ENCODE measurements around the gene PPM1M. TPM values are rescaled to one million over a fixed set of nuclear protein-coding genes. Genes with fewer than 3 reads are reported as not detected.

The PPM1M gene
- total and polyA plus RNA-seq, 2 donors, result 12.3 to 27.1 TPM

DNA sequence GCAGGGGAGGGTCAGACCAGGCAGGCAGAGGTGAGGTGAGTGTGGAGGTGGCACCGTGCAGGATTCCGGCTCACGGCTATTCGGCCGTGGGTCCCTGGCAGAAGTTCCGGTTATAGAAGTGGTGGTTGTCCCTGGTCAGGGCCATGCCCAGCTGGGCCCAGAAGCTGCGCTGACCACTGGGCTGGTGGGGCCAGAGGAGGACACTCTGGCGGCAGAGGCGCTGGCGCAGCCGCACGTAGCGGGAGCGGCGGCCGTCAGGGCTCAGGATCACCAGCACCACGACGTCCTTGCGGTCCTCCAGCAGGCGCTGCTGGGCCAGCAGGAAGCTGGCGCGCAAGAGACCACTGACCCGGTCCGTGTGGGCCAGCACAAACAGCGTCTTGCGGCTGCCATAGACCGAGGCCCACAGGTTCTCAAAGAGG lies 24.4 kb upstream of the PPM1M start:
- DNase-seq (ENCODE audit: extremely low spot score), result no peak
- no peak overlapping the region for H3K27ac ChIP-seq (ENCODE audit: low read depth)
- no peaks in the 10 kb centered on the region for H3K36me3 ChIP-seq (ENCODE audit: insufficient read depth)
- H3K4me3 ChIP-seq (ENCODE audit: low read depth, low read length), result no peak overlapping the region
- no peaks in the 10 kb centered on the region for H3K4me1 ChIP-seq (ENCODE audit: insufficient read depth)
- 96% methylated on average over 27 of the region's 27 CpGs for WGBS

- H3K4me3 ChIP-seq (ENCODE audit: low read depth, low read length), result no peak overlapping the region
- H3K4me1 ChIP-seq (ENCODE audit: insufficient read depth), result no peaks in the 10 kb centered on the region
- 82% methylated on average over 34 of the region's 34 CpGs for WGBS
- no peaks in the 10 kb centered on the region for H3K36me3 ChIP-seq (ENCODE audit: insufficient read depth)
- H3K27ac ChIP-seq (ENCODE audit: low read depth), result no peak overlapping the region
- no peak for DNase-seq (ENCODE audit: extremely low spot score)
Measured at GRCh38 chr3:52221563-52222318, 23.8 kb upstream of the PPM1M start.

DNA sequence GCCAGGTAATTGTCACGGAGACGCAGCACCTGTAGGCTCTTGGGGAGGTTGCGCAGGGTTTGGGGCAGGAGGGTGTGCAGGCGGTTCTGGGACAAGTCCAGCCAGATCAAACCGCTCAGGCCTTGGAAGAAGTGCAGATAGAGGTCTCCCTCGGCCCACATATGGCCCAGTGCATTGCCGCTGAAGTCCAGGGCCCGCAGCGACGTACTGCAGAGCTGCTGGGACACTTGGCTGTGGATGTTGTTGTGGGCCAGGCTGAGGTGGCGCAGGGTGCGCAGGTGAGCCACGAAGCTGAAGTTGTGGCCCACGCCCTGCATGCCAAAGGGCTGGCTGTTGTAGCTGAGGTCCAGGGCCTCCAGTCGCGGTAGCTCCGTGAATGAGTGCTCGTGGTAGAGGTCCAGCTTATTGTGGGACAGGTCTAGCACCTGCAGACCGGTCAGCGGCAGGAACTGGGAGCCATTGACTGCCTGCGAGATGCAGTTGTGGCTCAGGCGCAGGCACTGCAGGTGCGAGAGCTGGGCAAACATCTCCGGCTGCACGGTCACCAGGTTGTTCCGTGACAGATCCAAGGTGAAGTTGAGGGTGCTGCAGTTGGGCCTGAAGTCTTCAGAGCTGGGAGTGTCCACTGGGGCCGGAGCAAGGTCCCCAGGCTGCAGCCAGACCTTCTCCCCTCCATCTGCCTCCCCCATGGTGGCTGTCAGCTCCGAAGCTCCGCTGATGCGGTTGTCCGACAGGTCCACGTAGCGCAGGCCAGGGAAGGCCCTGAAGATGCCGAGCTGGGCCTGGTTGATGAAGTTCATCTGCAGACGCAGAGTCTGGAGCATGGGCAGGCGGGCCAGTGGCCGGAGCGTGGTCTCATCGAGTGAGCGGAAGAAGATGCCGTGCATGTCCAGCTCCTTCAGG lies 23.0 kb upstream of the PPM1M start:
- DNase-seq (ENCODE audit: extremely low spot score), result no peak
- Histone ChIP-seq H3K36me3 (ENCODE audit: insufficient read depth) (no peaks in the 10 kb centered on the region), H3K4me3 (ENCODE audit: low read depth, low read length) (no peak overlapping the region), H3K4me1 (ENCODE audit: insufficient read depth) (no peaks in the 10 kb centered on the region), H3K27ac (ENCODE audit: low read depth) (no peak overlapping the region)
- 92% methylated on average over 41 of the region's 41 CpGs for WGBS

- WGBS, result 94% methylated on average over 32 of the region's 32 CpGs
Measured at GRCh38 chr3:52223449-52224408, 21.8 kb upstream of the PPM1M start.

DNA sequence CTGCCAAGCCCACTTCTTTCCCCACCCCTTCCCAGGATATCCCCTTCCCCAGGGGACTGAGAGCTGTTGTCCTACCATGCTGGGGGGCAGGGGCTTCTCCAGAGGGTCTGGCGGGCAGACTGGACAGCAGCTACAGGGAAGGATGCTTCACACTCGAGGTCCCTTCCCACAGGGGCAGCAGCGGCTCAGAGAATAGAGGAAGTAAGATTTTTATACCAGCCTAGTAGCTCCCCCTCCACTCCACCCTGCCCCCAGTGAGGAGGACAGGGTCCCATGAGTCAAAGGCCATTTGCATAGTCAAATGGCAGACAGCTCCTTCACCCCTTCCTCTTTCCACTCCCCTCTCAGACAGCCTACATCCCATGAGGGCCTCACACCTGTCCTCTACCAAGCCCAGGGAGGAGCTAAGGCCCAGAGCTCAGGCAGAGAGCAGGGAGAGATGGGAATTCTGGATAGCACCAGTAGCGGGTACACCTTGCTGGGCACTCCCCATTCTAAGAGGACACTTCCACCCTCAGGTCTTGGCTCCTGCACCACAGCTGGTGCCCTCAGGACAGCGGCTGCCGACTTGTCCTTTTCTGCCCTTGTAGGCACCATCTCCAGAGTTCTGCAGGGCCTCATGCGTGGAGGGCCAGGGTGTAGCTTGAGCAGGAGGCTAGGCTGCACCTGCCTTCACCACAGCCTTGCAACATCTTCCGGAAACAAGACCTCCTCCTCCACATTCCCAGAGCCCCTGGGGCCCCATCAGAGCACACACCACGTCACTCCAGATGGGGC lies 19.9 kb upstream of the PPM1M start, which contains the start of gene TLR9:
Gene TLR9 (minus strand): TSS at position 194 of the 777 bp plus-strand sequence. CDS start 116 bp downstream, at position 78.
- H3K4me3 ChIP-seq (ENCODE audit: low read depth, low read length), result no peak within 1 kb of the TSS
- H3K36me3 ChIP-seq (ENCODE audit: insufficient read depth), result peaks cover 5% of the 10 kb centered on the region
- no peaks in the 10 kb centered on the region for H3K4me1 ChIP-seq (ENCODE audit: insufficient read depth)
- H3K27ac ChIP-seq (ENCODE audit: low read depth), result no peak within 1 kb of the TSS
- WGBS, result 73% methylated on average over 9 of the region's 9 CpGs
- no peak for DNase-seq (ENCODE audit: extremely low spot score)

More at GRCh38 chr3:52223449-52224408, 21.8 kb upstream of the PPM1M start:
- DNase-seq (ENCODE audit: extremely low spot score), result no peak
- Histone ChIP-seq H3K27ac (ENCODE audit: low read depth) (no peak overlapping the region), H3K4me3 (ENCODE audit: low read depth, low read length) (no peak overlapping the region), H3K36me3 (ENCODE audit: insufficient read depth) (peaks cover 1% of the 10 kb centered on the region), H3K4me1 (ENCODE audit: insufficient read depth) (no peaks in the 10 kb centered on the region)

DNA sequence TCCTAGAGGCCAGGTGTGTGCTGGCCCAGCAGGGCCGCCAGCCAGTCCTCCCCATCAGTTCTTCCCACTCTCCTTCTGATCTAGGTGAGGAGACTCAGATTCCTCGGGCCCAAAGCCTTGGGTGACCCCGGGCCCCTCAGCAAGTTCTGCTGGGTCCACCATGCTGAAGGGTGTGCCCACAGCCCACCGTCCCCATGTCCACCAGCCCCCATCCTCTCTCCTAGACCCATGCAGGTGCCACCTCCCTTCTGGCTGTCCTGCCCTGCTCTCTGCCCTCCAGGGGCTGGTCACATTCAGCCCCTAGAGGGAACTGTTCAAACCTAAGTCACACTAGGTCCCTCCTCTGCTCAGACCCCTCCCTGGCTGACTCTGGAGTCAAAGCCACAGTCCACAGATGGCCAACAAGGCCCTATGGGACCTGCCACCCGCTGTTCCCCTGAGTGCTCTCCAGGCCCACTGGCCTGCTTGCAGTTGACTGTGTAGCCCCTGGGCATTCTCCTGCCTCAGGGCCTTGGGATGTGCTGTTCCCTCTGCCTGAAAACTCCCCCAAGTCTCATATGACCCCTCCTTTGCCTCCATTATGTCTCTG lies 19.2 kb upstream of the PPM1M start:
- DNase-seq (ENCODE audit: extremely low spot score), result no peak
- 82% methylated on average over 5 of the region's 5 CpGs for WGBS
- Histone ChIP-seq H3K27ac (ENCODE audit: low read depth) (no peak overlapping the region), H3K36me3 (ENCODE audit: insufficient read depth) (peaks cover 5% of the 10 kb centered on the region), H3K4me3 (ENCODE audit: low read depth, low read length) (no peak overlapping the region), H3K4me1 (ENCODE audit: insufficient read depth) (no peaks in the 10 kb centered on the region)

DNA sequence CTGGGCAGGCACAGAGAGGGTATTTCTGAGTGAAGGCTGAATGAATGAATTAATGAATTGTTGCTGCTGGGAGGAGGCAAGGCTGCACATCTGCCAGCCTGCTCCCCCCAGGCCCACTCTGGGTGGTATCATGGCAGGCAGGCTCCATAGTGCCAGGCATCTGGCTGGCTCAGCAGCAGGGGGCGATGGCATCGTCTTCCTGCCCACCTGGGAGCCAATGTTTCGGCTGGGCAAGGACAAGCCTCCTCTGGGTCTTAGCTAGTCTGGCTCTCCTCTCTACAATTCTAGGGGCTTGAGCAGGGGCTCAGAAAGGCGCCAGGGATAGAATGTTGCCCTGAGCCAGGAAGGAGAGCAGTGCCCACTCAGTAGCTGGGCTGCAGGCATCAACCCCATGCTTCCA lies 18.4 kb upstream of the PPM1M start:
- Histone ChIP-seq H3K27ac (ENCODE audit: low read depth) (no peak overlapping the region), H3K4me1 (ENCODE audit: insufficient read depth) (no peaks in the 10 kb centered on the region), H3K4me3 (ENCODE audit: low read depth, low read length) (no peak overlapping the region), H3K36me3 (ENCODE audit: insufficient read depth) (peaks cover 5% of the 10 kb centered on the region)
- no peak for DNase-seq (ENCODE audit: extremely low spot score)
- WGBS, result 89% methylated on average over 4 of the region's 4 CpGs

DNA sequence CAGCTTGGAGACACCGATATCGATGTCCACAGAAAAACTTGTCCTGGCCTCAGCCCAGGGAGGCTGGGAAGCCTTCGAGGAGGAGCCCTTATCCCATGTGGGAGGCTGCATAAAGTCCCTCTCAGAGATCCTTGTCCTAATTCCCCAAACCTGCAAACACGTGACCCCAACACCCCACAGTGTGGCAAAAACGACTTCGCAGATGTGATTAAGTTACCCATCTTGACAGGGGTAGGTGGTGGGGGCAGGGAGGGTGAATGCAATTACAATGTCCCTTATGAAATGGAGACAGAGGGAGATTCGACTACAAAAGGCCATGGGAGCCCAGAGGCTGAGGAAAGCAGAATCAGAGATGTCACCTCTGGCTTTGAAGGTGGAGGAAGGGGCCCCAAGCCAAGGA lies 17.8 kb upstream of the PPM1M start:
- H3K27ac ChIP-seq (ENCODE audit: low read depth), result no peak overlapping the region
- 79% methylated on average over 7 of the region's 7 CpGs for WGBS
- H3K4me3 ChIP-seq (ENCODE audit: low read depth, low read length), result no peak overlapping the region
- DNase-seq (ENCODE audit: extremely low spot score), result no peak
- no peaks in the 10 kb centered on the region for H3K4me1 ChIP-seq (ENCODE audit: insufficient read depth)
- peaks cover 5% of the 10 kb centered on the region for H3K36me3 ChIP-seq (ENCODE audit: insufficient read depth)

DNA sequence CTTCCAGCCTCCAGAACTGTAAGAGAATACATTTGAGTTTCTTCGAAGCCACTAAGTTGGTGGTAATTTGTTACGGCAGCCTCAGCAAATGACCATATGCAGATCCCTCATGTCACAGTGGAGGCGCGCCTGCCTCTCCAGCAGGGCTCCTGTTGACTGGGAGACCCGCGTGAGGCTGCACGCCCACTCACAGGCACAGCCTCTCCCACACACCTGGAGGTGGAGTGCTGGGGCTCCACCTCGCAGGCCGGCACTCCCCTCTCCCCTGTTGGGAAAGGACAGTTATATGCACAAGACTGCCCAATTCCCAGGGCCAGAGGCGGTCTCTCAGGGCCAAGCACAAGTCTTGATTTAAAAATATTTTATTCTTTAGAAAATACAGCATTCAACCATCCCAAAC lies 17.3 kb upstream of the PPM1M start:
- Histone ChIP-seq H3K36me3 (ENCODE audit: insufficient read depth) (peaks cover 5% of the 10 kb centered on the region), H3K4me1 (ENCODE audit: insufficient read depth) (no peaks in the 10 kb centered on the region), H3K27ac (ENCODE audit: low read depth) (no peak overlapping the region), H3K4me3 (ENCODE audit: low read depth, low read length) (no peak overlapping the region)
- DNase-seq (ENCODE audit: extremely low spot score), result no peak
- WGBS, result 87% methylated on average over 10 of the region's 10 CpGs

GRCh38 chr3:52228751-52229291 lies 16.7 kb upstream of the PPM1M start:
- H3K4me1 ChIP-seq (ENCODE audit: insufficient read depth), result no peaks in the 10 kb centered on the region
- no peak overlapping the region for H3K4me3 ChIP-seq (ENCODE audit: low read depth, low read length)
- H3K27ac ChIP-seq (ENCODE audit: low read depth), result no peak overlapping the region
- peaks cover 5% of the 10 kb centered on the region for H3K36me3 ChIP-seq (ENCODE audit: insufficient read depth)
- DNase-seq (ENCODE audit: extremely low spot score), result no peak
- 89% methylated on average over 21 of the region's 21 CpGs for WGBS

DNA sequence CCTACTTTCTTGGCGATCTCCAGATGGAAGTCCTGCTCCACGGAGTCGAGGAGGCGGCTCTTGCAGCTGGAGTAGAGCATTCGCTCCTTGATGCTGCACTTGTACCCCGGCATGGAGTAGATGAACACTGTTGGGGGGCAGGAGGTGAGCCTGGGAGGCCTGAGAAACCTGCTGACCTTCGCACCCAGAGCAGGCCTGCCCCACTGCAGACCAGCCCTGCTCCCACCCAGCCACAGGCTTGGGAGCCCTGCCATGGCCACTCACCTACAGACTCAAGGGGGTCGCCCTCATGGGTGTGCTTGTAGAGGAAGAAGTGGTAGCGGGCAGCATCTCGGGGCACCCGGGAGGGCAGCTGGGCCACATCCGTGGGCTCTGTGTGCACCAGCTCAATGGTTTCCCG lies 15.9 kb upstream of the PPM1M start:
- 91% methylated on average over 13 of the region's 13 CpGs for WGBS
- Histone ChIP-seq H3K4me1 (ENCODE audit: insufficient read depth) (no peaks in the 10 kb centered on the region), H3K36me3 (ENCODE audit: insufficient read depth) (peaks cover 5% of the 10 kb centered on the region), H3K4me3 (ENCODE audit: low read depth, low read length) (no peak overlapping the region), H3K27ac (ENCODE audit: low read depth) (no peak overlapping the region)
- no peak for DNase-seq (ENCODE audit: extremely low spot score)

DNA sequence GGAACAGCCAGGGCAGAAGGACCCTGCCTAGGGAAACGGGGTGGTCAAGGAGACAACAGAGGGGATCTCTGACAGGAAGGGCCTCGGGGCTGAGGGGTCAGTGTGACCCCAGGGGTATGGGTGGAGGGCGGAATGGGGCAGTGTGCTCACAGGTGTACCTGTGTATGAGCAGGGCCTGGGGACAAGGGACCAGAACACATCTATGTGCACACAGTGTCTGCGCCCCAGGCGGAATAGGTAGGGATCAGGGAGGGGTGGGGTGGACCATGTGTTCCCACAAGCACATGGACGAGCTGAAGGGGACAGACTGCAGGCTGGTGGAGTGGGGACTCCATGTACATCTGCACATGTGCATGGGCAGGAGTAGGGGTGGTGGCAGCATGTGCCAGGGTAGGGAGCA lies 15.1 kb upstream of the PPM1M start:
- no peak overlapping the region for H3K4me3 ChIP-seq (ENCODE audit: low read depth, low read length)
- DNase-seq (ENCODE audit: extremely low spot score), result no peak
- H3K27ac ChIP-seq (ENCODE audit: low read depth), result no peak overlapping the region
- no peaks in the 10 kb centered on the region for H3K4me1 ChIP-seq (ENCODE audit: insufficient read depth)
- 94% methylated on average over 6 of the region's 6 CpGs for WGBS
- H3K36me3 ChIP-seq (ENCODE audit: insufficient read depth), result peaks cover 5% of the 10 kb centered on the region

Measured in urinary bladder (tissue), 4 donors.